Thymus (tissue), 14 donors: ENCODE measurements around the gene ZMYND12. TPM values are rescaled to one million over a fixed set of nuclear protein-coding genes. Genes with fewer than 3 reads are reported as not detected.
"Not testable (repeated sequence)": the region's sequence is repeated elsewhere in the genome, so short reads cannot be mapped to it uniquely, and the experiment has no call there.

Experiments used
- DNase-seq, 9 donors: peaks; one replicate each; pipeline ENCODE4 v3.0.0-alpha.2; 2013; ENCODE audit warnings: low spot score in 9 of 9, low read depth in 6 of 9, missing footprints in 1 of 9
- H3K27ac ChIP-seq, 2 donors: one replicate each; pipeline ENCODE4 v1.5.1; 2013; ENCODE audit warnings: control low read depth in 1 of 2, low read depth in 1 of 2, low read length in 1 of 2, mild to moderate bottlenecking in 1 of 2, moderate library complexity in 1 of 2
- H3K27me3 ChIP-seq, 2 donors: one replicate each; pipeline ENCODE4 v1.5.1; 2013; ENCODE audit warnings: low read length in 1 of 2; ENCODE audit not compliant: control insufficient read depth in 2 of 2, insufficient read depth in 1 of 2
- H3K36me3 ChIP-seq, 2 donors: one replicate each; pipeline ENCODE4 v1.5.1; 2013; ENCODE audit warnings: low read length in 1 of 2, mild to moderate bottlenecking in 1 of 2, moderate library complexity in 1 of 2; ENCODE audit not compliant: control insufficient read depth in 2 of 2, insufficient read depth in 2 of 2
- H3K4me1 ChIP-seq, 2 donors: one replicate each; pipeline ENCODE4 v1.5.1; 2013; ENCODE audit warnings: low read length in 2 of 2; ENCODE audit not compliant: control insufficient read depth in 2 of 2, insufficient read depth in 2 of 2
- H3K4me3 ChIP-seq, 2 donors: one replicate each; pipeline ENCODE4 v1.5.1; 2013; ENCODE audit warnings: low read length in 2 of 2, control low read depth in 1 of 2, mild to moderate bottlenecking in 1 of 2
- H3K9me3 ChIP-seq, 2 donors: one replicate each; pipeline ENCODE4 v1.5.1; 2013; ENCODE audit warnings: low read length in 1 of 2, mild to moderate bottlenecking in 1 of 2; ENCODE audit not compliant: control insufficient read depth in 2 of 2, insufficient read depth in 1 of 2
- WGBS: extraction: QIAGEN DNeasy Blood & Tissue Kit; methylation state at CpG from one replicate; pipeline ENCODE4 v1.1.7; 2013; 5-methylcytosine and 5-hydroxymethylcytosine counted together
- long read RNA-seq, 10 donors: transcript quantifications; one replicate each; lab custom pipeline, GENCODE V29; 2026
- polyA plus RNA-seq: library from polyadenylated mRNA; stranded (reverse); fragments of 200-250 nt; gene quantifications from one replicate; pipeline ENCODE4 v1.2.3, GENCODE V29; 2013
- total RNA-seq: library from RNA; stranded (reverse); fragments of 120-200 nt; gene quantifications from one replicate; pipeline ENCODE4 v1.2.4, GENCODE V29; 2013
- donor health status: healthy.

ZMYND12 gene
- total RNA-seq, result 1.4 TPM
- 3.2 TPM for polyA plus RNA-seq
- long read RNA-seq, donor 1, result 0 reads
- long read RNA-seq, donor 2, result 0 reads
- long read RNA-seq, donor 3, partial matches to known transcripts, result 37 of 60 reads
- long read RNA-seq, donor 3, other reads (novel, unspliced or antisense), result 23 of 60 reads
- long read RNA-seq, donor 4, result 0 reads
- long read RNA-seq, donor 5, partial matches to known transcripts, result 15 of 115 reads
- long read RNA-seq, donor 5, other reads (novel, unspliced or antisense), result 100 of 115 reads
- long read RNA-seq, donor 6, result 0 reads
- long read RNA-seq, donor 7, partial matches to known transcripts, result 0 of 50 reads
- long read RNA-seq, donor 7, other reads (novel, unspliced or antisense), result 50 of 50 reads
- long read RNA-seq, donor 8, result 0 reads
- long read RNA-seq, donor 9, result 0 reads
- long read RNA-seq, donor 10, result 0 reads

- Histone ChIP-seq H3K27ac (peak within 1 kb of the TSS; percentile 95 to 97), H3K9me3 (peaks cover 0 to 7% of the 10 kb centered on the region in 2 donors), H3K36me3 (peaks cover 4 to 31% of the 10 kb centered on the region in 2 donors), H3K4me1 (peaks cover 11 to 16% of the 10 kb centered on the region in 2 donors), H3K4me3 (peak within 1 kb of the TSS; percentile 58 to 89), H3K27me3 (no peaks in the 10 kb centered on the region)
- under 1% methylated on average over 66 of the region's 66 CpGs for WGBS
- peak; percentile 72 to 94 (median 85) for DNase-seq
Observed at GRCh38 chr1:42456010-42456753, at the start of gene ZMYND12, which contains the start of gene PPCS. TSS of gene ZMYND12 (minus strand) at chr1:42456022. CDS start at chr1:42455997, 25 bp downstream. TSS of gene PPCS (plus strand) at chr1:42456543. CDS start at chr1:42456566, 23 bp downstream.

- peaks cover 0 to 11% of the 10 kb centered on the region in 2 donors for H3K9me3 ChIP-seq
- H3K36me3 ChIP-seq, result no peaks in the 10 kb centered on the region
Observed at GRCh38 chr1:42504535-42505128, 48.8 kb upstream of the ZMYND12 start.

GRCh38 chr1:42502031-42502430 is 46.2 kb upstream of the ZMYND12 start:
- not testable (repeated sequence) for DNase-seq, H3K36me3 ChIP-seq, H3K27ac ChIP-seq, H3K4me1 ChIP-seq, H3K4me3 ChIP-seq, H3K27me3 ChIP-seq
- H3K9me3 ChIP-seq, result peaks cover 0 to 10% of the 10 kb centered on the region in 2 donors
- WGBS, result 96% methylated on average over 11 of the region's 11 CpGs

More at GRCh38 chr1:42504535-42505128, 48.8 kb upstream of the ZMYND12 start:
- no peaks in the 10 kb centered on the region for H3K27me3 ChIP-seq
- 95% methylated on average over 2 of the region's 2 CpGs for WGBS
- no peak overlapping the region for H3K4me3 ChIP-seq
- no peak overlapping the region for H3K27ac ChIP-seq
- H3K4me1 ChIP-seq, result no peaks in the 10 kb centered on the region
- DNase-seq, result no peak

- 98% methylated on average over 3 of the region's 3 CpGs for WGBS
- Histone ChIP-seq H3K4me1 (no peaks in the 10 kb centered on the region), H3K36me3 (no peaks in the 10 kb centered on the region), H3K9me3 (no peaks in the 10 kb centered on the region), H3K4me3 (no peak overlapping the region), H3K27ac (no peak overlapping the region), H3K27me3 (no peaks in the 10 kb centered on the region)
- no peak for DNase-seq
Observed at GRCh38 chr1:42490237-42490636, 34.4 kb upstream of the ZMYND12 start.

GRCh38 chr1:42484382-42484781 is 28.6 kb upstream of the ZMYND12 start:
- H3K4me3 ChIP-seq, result no peak overlapping the region
- DNase-seq, result no peak
- WGBS, result 98% methylated on average over 2 of the region's 2 CpGs

GRCh38 chr1:42482635-42483153 is 26.9 kb upstream of the ZMYND12 start:
- WGBS, result 98% methylated on average over 2 of the region's 2 CpGs
- no peaks in the 10 kb centered on the region for H3K9me3 ChIP-seq
- no peak for DNase-seq
- no peaks in the 10 kb centered on the region for H3K36me3 ChIP-seq
- H3K27me3 ChIP-seq, result no peaks in the 10 kb centered on the region
- H3K4me3 ChIP-seq, result no peak overlapping the region
- H3K27ac ChIP-seq, result no peak overlapping the region
- no peaks in the 10 kb centered on the region for H3K4me1 ChIP-seq

More at GRCh38 chr1:42484382-42484781, 28.6 kb upstream of the ZMYND12 start:
- Histone ChIP-seq H3K36me3 (no peaks in the 10 kb centered on the region), H3K4me1 (no peaks in the 10 kb centered on the region), H3K27ac (no peak overlapping the region), H3K9me3 (no peaks in the 10 kb centered on the region), H3K27me3 (no peaks in the 10 kb centered on the region)

GRCh38 chr1:42480921-42481320 is 25.1 kb upstream of the ZMYND12 start:
- Histone ChIP-seq H3K36me3 (no peaks in the 10 kb centered on the region), H3K9me3 (no peaks in the 10 kb centered on the region), H3K27me3 (no peaks in the 10 kb centered on the region), H3K27ac (no peak overlapping the region), H3K4me1 (no peaks in the 10 kb centered on the region), H3K4me3 (no peak overlapping the region)
- WGBS, result 100% methylated on average over 1 of the region's 1 CpG
- no peak for DNase-seq

- H3K27me3 ChIP-seq, result no peaks in the 10 kb centered on the region
- DNase-seq, result no peak
- H3K27ac ChIP-seq, result no peak overlapping the region
- no peaks in the 10 kb centered on the region for H3K9me3 ChIP-seq
- no peaks in the 10 kb centered on the region for H3K36me3 ChIP-seq
- H3K4me1 ChIP-seq, result no peaks in the 10 kb centered on the region
- 94% methylated on average over 4 of the region's 4 CpGs for WGBS
- H3K4me3 ChIP-seq, result no peak overlapping the region
Observed at GRCh38 chr1:42479621-42480020, 23.8 kb upstream of the ZMYND12 start.
